ENCODE measurements around the gene CMC1. TPM values are rescaled to one million over a fixed set of nuclear protein-coding genes. Genes with fewer than 3 reads are reported as not detected.
A peak's percentile ranks its signal among the peaks of the same experiment; 100 is the strongest.

CMC1 gene
- total and polyA plus RNA-seq, 12 donors: 16.9 to 68.6 (median 27.4) TPM

GRCh38 chr3:28286595-28286994, 45.2 kb downstream of the CMC1 start:
- no peak for DNase-seq
- Histone ChIP-seq H3K36me3 (peaks cover 0 to 12% (median 0%) of the 10 kb centered on the region in 9 donors), H3K4me3 (no peak overlapping the region), H3K9me3 (peaks cover 0 to 10% (median 0%) of the 10 kb centered on the region in 11 donors), H3K27me3 (no peaks in the 10 kb centered on the region), H3K27ac (no peak overlapping the region), H3K4me1 (peaks cover 0 to 14% (median 0%) of the 10 kb centered on the region in 9 donors)
- ATAC-seq: peak in 6 of 8 donors; percentile 49 to 85 (median 68)
- intact Hi-C loops (cut with DNase I): loop anchor here in 3 of 10 donors (5.0 to 10.0 kb wide), 3 partner anchors 212 to 574 kb away; no protein-coding TSS in a partner anchor
- TF ChIP-seq CTCF (IDR thresholded peaks at IDR 0.05): peak; percentile 29 to 69 (median 58)

- peaks cover 0 to 10% (median 0%) of the 10 kb centered on the region in 9 donors for H3K4me1 ChIP-seq
- ATAC-seq: no peak
- no peak overlapping the region for H3K27ac ChIP-seq
- H3K36me3 ChIP-seq: peaks cover 0 to 12% (median 0%) of the 10 kb centered on the region in 9 donors
- TF ChIP-seq CTCF (IDR thresholded peaks at IDR 0.05): no peak
- DNase-seq: no peak
- peaks cover 0 to 10% (median 0%) of the 10 kb centered on the region in 11 donors for H3K9me3 ChIP-seq
- H3K4me3 ChIP-seq: no peak overlapping the region
- no peaks in the 10 kb centered on the region for H3K27me3 ChIP-seq
- 86 to 87% methylated on average over 2 of the region's 2 CpGs for WGBS, 2 donors
- intact Hi-C loops (cut with DNase I): loop anchor here in 3 of 10 donors (5.0 to 10.0 kb wide), 3 partner anchors 212 to 575 kb away; no protein-coding TSS in a partner anchor
Measured at GRCh38 chr3:28287046-28287445, 45.6 kb downstream of the CMC1 start.

- Histone ChIP-seq H3K27me3 (no peaks in the 10 kb centered on the region), H3K36me3 (peaks cover 0 to 12% (median 0%) of the 10 kb centered on the region in 9 donors), H3K4me1 (peaks cover 0 to 17% (median 0%) of the 10 kb centered on the region in 9 donors), H3K9me3 (peaks cover 0 to 10% (median 0%) of the 10 kb centered on the region in 11 donors), H3K27ac (no peak overlapping the region), H3K4me3 (no peak overlapping the region)
- ATAC-seq (no peak), DNase-seq (no peak)
- intact Hi-C loops (cut with DNase I): loop anchor here in 1 of 10 donors (10.0 kb wide), 1 partner anchor 576 kb away; no protein-coding TSS in a partner anchor
- 98 to 100% methylated on average over 1 of the region's 1 CpG for WGBS, 2 donors
- no peak for TF ChIP-seq CTCF (IDR thresholded peaks at IDR 0.05)
Measured at GRCh38 chr3:28290863-28291300, 49.5 kb downstream of the CMC1 start.

GRCh38 chr3:28291577-28291976, 50.2 kb downstream of the CMC1 start:
- DNase-seq: no peak
- Histone ChIP-seq H3K4me1 (peaks cover 0 to 21% (median 0%) of the 10 kb centered on the region in 9 donors), H3K4me3 (no peak overlapping the region), H3K27me3 (no peaks in the 10 kb centered on the region), H3K27ac (peak overlapping the region in 1 of 10 donors; percentile 10), H3K36me3 (peaks cover 0 to 12% (median 0%) of the 10 kb centered on the region in 9 donors), H3K9me3 (peaks cover 0 to 10% (median 0%) of the 10 kb centered on the region in 11 donors)
- no peak for TF ChIP-seq CTCF (IDR thresholded peaks at IDR 0.05)
- ATAC-seq: no peak
- intact Hi-C loops (cut with DNase I): loop anchor here in 1 of 10 donors (10.0 kb wide), 1 partner anchor 577 kb away; no protein-coding TSS in a partner anchor
